Measurements from ENCODE around the gene EYA2.

The EYA2 gene

DNA sequence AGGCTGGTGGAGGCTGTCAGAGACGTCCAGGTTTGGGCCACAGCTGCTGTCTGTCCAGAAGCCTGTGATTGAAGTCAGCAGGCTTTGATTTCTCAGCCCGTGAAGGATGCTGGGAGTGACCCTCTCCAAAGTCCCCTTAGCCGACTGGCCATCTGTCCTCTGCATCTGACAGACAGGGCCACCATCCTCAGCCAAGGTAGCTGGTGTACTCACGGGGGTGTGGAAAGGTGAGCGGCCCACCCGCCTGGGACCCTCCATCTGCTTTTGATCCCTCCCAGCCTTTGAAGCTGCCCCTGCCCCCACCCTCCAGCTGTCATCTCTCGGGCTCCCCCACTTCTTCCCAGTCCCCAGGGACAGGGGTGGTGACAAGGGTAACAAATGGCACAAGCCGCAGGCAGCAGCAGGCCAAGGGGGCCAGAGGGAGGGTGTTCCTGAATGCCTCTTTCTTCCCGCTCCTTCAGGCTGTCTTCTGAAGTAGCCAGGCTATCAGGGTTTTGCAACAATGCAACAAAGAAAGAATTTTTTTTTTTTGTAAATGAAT is 84.4 kb downstream of the EYA2 start:
- H3K9me3 ChIP-seq (ENCODE audit: control insufficient read depth, insufficient read depth, low read length), result no peaks in the 10 kb centered on the region

DNA sequence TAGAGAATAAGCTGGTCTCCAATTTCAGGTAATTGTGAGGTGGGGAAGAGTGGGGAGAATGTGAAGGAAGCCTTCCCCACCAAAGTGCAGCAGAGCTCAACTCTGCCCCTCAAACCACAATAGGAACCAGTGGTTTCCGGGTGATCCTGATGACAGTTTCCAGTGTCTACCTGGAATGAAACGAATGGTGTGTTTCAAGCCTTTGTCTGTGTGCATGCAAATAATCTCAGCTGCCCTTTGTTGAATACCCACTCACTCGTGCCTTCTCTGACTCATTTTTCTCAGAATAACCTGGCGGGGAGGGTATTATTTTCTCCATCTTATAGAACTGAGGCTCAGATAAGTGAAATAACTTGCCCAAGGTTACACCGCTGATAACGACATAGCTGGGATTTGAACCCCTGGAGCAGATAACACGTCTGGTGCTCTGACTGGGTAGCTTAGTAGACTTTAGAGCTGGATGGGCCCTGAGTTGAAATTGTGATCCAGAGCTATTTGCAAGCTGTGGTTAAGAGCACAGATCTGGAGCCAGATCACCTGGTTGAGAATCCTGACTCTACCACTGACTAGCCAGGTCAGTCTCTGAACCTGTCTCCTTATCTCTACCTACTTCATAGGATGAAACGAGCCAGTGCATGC is 85.1 kb downstream of the EYA2 start:
- no peaks in the 10 kb centered on the region for H3K36me3 ChIP-seq (ENCODE audit: insufficient read depth, low read length)
- peaks cover 9% of the 10 kb centered on the region; the same call in 1 of the 2 replicates for H3K4me1 ChIP-seq (ENCODE audit: insufficient read depth, low read length)
- H3K9me3 ChIP-seq (ENCODE audit: control insufficient read depth, insufficient read depth, low read length), result no peaks in the 10 kb centered on the region; the same call in 1 of the 2 replicates
- H3K9ac ChIP-seq (ENCODE audit: low read depth, low read length), result no peak overlapping the region

More for the DNA sequence above, 84.4 kb downstream of the EYA2 start:
- Histone ChIP-seq H3K9ac (ENCODE audit: low read depth, low read length) (no peak overlapping the region), H3K4me1 (ENCODE audit: insufficient read depth, low read length) (peaks cover 9% of the 10 kb centered on the region; the same call in 1 of the 2 replicates), H3K36me3 (ENCODE audit: insufficient read depth, low read length) (no peaks in the 10 kb centered on the region)

DNA sequence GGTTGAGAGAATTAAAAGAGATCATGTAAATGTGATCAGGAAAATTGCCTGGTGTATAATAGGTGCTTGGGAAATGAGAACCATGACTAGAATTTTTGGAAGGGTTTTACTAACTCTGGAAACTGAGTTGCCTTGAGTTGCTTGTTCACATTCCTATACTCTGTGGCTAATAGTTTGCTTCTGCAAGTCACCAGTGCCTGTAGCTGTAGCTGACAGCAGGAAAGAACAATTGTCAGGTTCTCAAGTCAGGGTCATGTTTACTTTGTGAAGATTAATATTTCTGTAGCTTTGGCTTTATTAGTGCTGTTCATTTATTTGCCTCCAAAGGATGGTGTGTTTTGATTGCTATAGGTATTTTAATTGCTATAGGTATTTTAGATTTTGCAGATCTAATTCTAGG is 86.5 kb downstream of the EYA2 start:
- Histone ChIP-seq H3K9ac (ENCODE audit: low read depth, low read length) (no peak overlapping the region), H3K4me1 (ENCODE audit: insufficient read depth, low read length) (peaks cover 9% of the 10 kb centered on the region; the same call in 1 of the 2 replicates), H3K36me3 (ENCODE audit: insufficient read depth, low read length) (no peaks in the 10 kb centered on the region), H3K9me3 (ENCODE audit: control insufficient read depth, insufficient read depth, low read length) (no peaks in the 10 kb centered on the region; the same call in 1 of the 2 replicates)

GRCh38 chr20:46983466-46983865 is 88.8 kb downstream of the EYA2 start:
- Histone ChIP-seq H3K36me3 (ENCODE audit: insufficient read depth, low read length) (no peaks in the 10 kb centered on the region), H3K4me1 (ENCODE audit: insufficient read depth, low read length) (peaks cover 9% of the 10 kb centered on the region; the same call in 1 of the 2 replicates), H3K9ac (ENCODE audit: low read depth, low read length) (no peak overlapping the region), H3K9me3 (ENCODE audit: control insufficient read depth, insufficient read depth, low read length) (no peaks in the 10 kb centered on the region; the same call in none of the 2 replicates)

- Histone ChIP-seq H3K4me1 (ENCODE audit: insufficient read depth, low read length) (0 out of 2 replicates have a peak, but pooled peaks cover 2% of the 10 kb centered on the region), H3K9ac (ENCODE audit: low read depth, low read length) (no peak overlapping the region), H3K9me3 (ENCODE audit: control insufficient read depth, insufficient read depth, low read length) (no peaks in the 10 kb centered on the region; the same call in none of the 2 replicates), H3K36me3 (ENCODE audit: insufficient read depth, low read length) (no peaks in the 10 kb centered on the region)
These were observed 89.8 kb downstream of the EYA2 start for GRCh38 chr20:46984405-46984804.

DNA sequence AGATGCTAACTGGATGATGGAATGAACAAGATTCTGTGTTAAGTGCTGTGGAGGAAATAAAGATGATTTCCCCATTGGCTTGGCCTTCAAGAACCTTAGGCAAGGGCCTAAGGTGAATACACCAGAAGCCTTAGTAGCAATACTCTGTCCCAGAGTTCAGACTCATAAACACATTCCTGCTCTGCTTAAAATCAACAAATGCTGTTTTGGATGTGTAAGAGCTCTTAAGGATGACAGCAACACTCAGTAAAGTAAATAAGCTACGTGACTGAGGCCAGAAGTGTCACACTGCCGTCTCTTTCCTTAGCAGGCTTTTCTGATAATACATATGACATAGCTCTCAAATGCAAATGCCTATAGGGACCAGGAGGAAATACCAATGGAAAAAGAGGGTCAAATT is 90.6 kb downstream of the EYA2 start:
- Histone ChIP-seq H3K9ac (ENCODE audit: low read depth, low read length) (no peak overlapping the region), H3K4me1 (ENCODE audit: insufficient read depth, low read length) (no peaks in the 10 kb centered on the region), H3K36me3 (ENCODE audit: insufficient read depth, low read length) (no peaks in the 10 kb centered on the region), H3K9me3 (ENCODE audit: control insufficient read depth, insufficient read depth, low read length) (no peaks in the 10 kb centered on the region; the same call in none of the 2 replicates)

GRCh38 chr20:46985671-46986070 is 91.0 kb downstream of the EYA2 start:
- Histone ChIP-seq H3K9ac (ENCODE audit: low read depth, low read length) (no peak overlapping the region), H3K4me1 (ENCODE audit: insufficient read depth, low read length) (no peaks in the 10 kb centered on the region), H3K36me3 (ENCODE audit: insufficient read depth, low read length) (no peaks in the 10 kb centered on the region), H3K9me3 (ENCODE audit: control insufficient read depth, insufficient read depth, low read length) (no peaks in the 10 kb centered on the region; the same call in none of the 2 replicates)

DNA sequence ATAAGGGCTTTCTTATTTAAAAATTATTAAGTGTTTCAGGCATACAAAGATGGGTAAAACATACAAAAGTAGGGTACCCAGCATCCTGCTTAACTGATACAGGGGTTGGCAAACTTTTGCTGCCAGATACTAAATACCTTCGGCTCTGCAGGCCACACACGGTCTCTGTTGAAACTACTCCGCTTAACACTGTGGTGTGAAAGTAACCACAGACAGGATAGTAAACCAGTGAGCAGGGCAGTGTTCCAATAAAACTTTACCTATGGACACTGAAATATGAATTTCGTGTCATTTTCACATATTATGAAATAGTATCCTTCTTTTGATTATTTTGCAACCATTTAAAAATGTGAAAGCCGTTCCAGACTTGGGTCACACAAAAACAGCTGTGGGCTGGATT is 92.4 kb downstream of the EYA2 start:
- H3K9me3 ChIP-seq (ENCODE audit: control insufficient read depth, insufficient read depth, low read length), result no peaks in the 10 kb centered on the region; the same call in none of the 2 replicates
- H3K4me1 ChIP-seq (ENCODE audit: insufficient read depth, low read length), result 0 out of 2 replicates have a peak, but pooled peaks cover under 1% of the 10 kb centered on the region

GRCh38 chr20:46990017-46990595 is 95.5 kb downstream of the EYA2 start:
- Histone ChIP-seq H3K9ac (ENCODE audit: low read depth, low read length) (no peak overlapping the region), H3K4me1 (ENCODE audit: insufficient read depth, low read length) (peaks cover 8% of the 10 kb centered on the region; the same call in 1 of the 2 replicates), H3K9me3 (ENCODE audit: control insufficient read depth, insufficient read depth, low read length) (no peaks in the 10 kb centered on the region; the same call in 1 of the 2 replicates), H3K36me3 (ENCODE audit: insufficient read depth, low read length) (no peaks in the 10 kb centered on the region)

More for the DNA sequence above, 92.4 kb downstream of the EYA2 start:
- H3K36me3 ChIP-seq (ENCODE audit: insufficient read depth, low read length), result no peaks in the 10 kb centered on the region
- no peak overlapping the region for H3K9ac ChIP-seq (ENCODE audit: low read depth, low read length)

DNA sequence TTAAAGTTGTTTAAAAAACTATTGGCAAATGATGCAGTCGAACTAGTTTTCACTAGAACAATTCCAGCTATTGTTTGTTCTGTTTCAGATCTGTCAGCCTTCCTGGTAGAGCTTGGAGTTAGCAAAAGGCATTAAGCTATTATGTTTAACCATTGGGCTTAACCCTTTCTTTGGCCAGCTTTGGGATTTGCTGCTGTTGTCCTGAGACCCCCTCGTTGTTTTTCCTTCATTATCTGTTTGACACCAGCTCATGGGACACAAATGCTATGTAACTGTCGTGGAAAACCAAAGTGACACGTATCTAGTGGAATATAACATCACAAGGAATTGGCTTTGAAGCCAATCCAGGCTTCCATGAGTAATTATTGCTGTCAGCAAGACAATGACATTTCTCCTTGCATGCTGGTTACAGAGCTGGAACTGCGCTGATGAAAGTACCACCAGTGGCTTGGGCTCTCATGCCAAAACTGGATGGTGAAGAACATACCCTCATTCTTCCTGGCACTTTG is 96.0 kb downstream of the EYA2 start:
- H3K9ac ChIP-seq (ENCODE audit: low read depth, low read length), result no peak overlapping the region
- H3K36me3 ChIP-seq (ENCODE audit: insufficient read depth, low read length), result no peaks in the 10 kb centered on the region
- peaks cover 8% of the 10 kb centered on the region; the same call in 1 of the 2 replicates for H3K4me1 ChIP-seq (ENCODE audit: insufficient read depth, low read length)
- H3K9me3 ChIP-seq (ENCODE audit: control insufficient read depth, insufficient read depth, low read length), result no peaks in the 10 kb centered on the region; the same call in 1 of the 2 replicates

GRCh38 chr20:46991168-46991567 is 96.5 kb downstream of the EYA2 start:
- Histone ChIP-seq H3K9ac (ENCODE audit: low read depth, low read length) (no peak overlapping the region), H3K4me1 (ENCODE audit: insufficient read depth, low read length) (peaks cover 8% of the 10 kb centered on the region; the same call in 1 of the 2 replicates), H3K9me3 (ENCODE audit: control insufficient read depth, insufficient read depth, low read length) (no peaks in the 10 kb centered on the region; the same call in 1 of the 2 replicates), H3K36me3 (ENCODE audit: insufficient read depth, low read length) (no peaks in the 10 kb centered on the region)

- H3K4me1 ChIP-seq (ENCODE audit: insufficient read depth, low read length), result peaks cover 8% of the 10 kb centered on the region; the same call in 1 of the 2 replicates
- H3K9ac ChIP-seq (ENCODE audit: low read depth, low read length), result no peak overlapping the region
- no peaks in the 10 kb centered on the region; the same call in 1 of the 2 replicates for H3K9me3 ChIP-seq (ENCODE audit: control insufficient read depth, insufficient read depth, low read length)
- H3K36me3 ChIP-seq (ENCODE audit: insufficient read depth, low read length), result no peaks in the 10 kb centered on the region
These were observed 97.4 kb downstream of the EYA2 start for GRCh38 chr20:46991880-46992639.

DNA sequence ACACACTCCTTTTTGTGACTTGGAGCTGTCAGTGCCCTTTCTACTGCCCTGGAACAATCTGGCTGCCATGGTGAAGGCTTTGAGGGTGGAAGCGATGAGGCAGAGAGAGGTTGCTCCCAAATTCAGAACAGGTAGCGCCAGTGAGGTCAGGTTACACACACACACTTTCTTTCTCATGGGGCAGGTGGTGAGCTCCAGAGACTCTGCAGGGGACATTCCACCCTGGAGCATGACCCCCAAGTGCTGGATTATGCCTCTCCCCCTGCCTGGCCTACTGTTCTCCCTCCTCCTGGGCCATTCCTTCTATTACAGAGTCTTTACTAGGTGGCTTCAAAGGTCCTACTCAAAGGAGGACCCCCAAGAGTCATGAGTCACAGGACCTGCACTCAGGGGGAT is 98.0 kb downstream of the EYA2 start:
- no peaks in the 10 kb centered on the region for H3K36me3 ChIP-seq (ENCODE audit: insufficient read depth, low read length)
- H3K9ac ChIP-seq (ENCODE audit: low read depth, low read length), result no peak overlapping the region
- H3K9me3 ChIP-seq (ENCODE audit: control insufficient read depth, insufficient read depth, low read length), result no peaks in the 10 kb centered on the region; the same call in 1 of the 2 replicates
- peaks cover 8% of the 10 kb centered on the region; the same call in 1 of the 2 replicates for H3K4me1 ChIP-seq (ENCODE audit: insufficient read depth, low read length)
